ENCODE results near the gene GALNT10.

GALNT10 gene

DNA sequence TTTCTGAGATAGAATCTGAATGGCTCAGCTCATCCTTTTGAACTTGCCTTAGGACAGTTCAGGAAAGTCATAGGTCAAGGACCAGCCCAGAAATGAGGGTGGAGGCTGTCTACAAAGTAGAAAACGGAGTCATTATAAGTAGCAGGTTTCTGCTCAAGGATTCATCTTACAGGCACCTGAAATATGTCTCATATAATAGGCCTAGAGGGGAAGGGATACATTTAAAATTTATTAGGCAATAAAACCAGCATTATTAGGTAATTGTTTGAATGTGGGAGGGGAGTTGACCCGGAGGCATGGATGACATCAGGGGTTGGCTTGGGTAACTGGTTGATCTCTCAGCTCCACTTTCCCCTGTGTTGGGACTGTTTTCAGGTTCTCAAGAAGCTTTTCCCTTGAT lies 11.9 kb upstream of the GALNT10 start:
- no peak for DNase-seq (ENCODE audit: low read depth, low spot score)

DNA sequence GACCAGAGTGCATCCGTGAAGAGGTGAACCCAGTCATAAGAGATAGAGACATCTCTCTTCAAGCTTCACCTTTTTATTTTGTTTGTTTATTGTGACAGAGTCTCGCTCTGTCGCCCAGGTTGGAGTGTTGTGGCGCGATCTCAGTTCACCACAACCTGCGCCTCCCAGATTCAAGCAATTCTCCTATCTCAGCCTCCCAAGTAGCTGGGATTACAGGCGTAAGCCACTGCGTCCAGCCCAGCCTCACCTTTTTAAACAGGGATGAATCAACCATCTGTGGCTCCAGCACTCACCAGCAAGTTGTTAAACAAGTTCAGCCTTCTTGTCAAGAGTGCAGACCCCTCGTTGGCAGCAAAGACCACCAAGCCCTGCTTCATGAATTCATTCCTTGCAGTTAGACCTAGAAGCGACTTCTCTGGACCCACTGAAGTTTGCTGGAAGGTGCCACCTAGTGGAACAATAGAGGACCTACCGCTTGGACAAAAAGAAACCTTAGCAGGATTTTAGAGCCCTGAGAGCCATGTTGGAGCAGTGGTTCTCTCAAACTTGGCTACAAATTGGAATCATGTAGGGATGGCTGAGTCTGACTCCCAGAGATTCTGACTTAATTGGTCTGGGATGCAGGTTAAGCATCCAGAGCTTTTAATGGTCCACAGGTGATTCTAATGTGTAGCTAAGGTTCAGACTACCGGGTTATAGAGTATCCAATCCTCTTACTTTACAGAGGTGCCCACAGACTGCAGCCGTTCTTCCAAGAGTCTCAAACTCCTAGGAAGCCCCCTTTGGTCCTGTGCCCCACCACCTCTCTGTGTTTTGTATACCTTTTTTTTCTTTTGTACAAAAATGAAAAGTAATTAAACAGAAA lies 10.5 kb upstream of the GALNT10 start:
- no peak for DNase-seq (ENCODE audit: low read depth, low spot score)

GRCh38 chr5:154181161-154181560 lies 9.4 kb upstream of the GALNT10 start:
- DNase-seq (ENCODE audit: low read depth, low spot score) = no peak

DNA sequence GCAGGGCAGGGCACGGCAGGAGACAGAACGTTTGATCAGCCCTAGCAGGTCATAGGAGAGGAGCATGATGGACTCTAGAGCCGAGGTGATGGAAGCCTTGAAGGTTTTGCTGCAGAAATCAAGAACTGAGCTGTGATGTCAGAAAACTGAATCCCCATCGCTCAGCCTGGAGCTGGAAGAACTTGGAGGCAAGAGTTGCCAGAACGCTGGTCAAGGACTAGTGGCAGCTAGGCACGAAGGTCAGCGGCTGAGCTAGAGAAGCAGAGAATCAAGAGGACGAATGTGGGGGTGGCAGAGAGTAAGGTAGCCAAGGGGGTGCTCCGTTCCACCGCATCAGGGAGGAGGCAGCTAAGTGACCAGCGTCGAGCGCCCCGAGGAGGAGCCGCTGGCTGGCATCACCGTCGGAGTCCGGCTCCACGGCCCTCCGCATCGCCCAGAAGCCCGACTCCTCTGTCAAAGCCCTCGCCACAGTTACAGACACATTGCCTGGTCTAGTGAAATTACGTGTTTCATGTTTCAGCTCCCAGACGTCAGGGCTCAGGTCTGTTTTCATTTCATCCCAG lies 1.2 kb upstream of the GALNT10 start:
- DNase-seq (ENCODE audit: low read depth, low spot score) = no peak

GRCh38 chr5:154189819-154190594 lies 526 bp upstream of the GALNT10 start:
- DNase-seq (ENCODE audit: low read depth, low spot score) = no peak

DNA sequence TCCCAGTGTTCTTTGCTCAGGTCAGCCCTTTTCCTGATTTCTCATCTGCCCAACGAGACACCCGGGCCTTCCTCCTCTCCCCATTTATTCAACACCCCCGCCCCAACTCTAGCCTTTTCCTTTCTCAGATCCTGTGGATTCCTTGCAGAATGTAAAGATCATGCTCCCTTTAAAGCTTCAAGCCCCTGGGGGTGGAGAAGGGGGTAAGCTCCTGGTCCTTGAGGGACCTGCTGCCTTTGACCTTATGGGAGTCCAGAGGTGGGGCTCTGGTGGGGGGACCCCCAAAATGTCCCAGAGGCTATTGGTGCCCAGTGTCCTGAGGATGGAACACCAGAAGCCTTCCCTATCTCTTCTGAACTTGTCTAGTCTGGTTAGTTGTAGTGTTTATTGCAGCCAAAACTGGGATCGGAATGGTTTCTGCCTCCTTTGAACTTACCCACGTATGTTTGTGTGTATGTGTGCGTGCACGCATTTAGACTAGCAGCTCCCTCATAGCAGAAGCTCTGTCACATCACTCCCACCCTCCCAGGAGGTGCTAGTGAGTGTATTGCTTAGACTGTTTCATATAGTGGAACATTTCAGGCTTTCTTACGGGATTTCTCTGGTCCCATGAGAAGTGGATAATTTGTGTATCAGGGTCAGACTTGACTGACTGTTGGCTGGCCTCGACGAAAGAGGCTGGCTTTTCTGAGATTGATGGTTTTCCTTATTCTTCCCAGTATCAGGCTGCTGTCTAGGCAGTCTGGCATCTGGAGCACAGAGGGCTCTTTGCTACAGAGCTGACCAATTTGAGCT lies 1.1 kb downstream of the GALNT10 start:
- no peak for DNase-seq (ENCODE audit: low read depth, low spot score)

GRCh38 chr5:154193283-154193682 lies 2.8 kb downstream of the GALNT10 start:
- DNase-seq (ENCODE audit: low read depth, low spot score) = no peak

- no peak for DNase-seq (ENCODE audit: low read depth, low spot score)
These were observed 3.2 kb downstream of the GALNT10 start for GRCh38 chr5:154193701-154194121.

DNA sequence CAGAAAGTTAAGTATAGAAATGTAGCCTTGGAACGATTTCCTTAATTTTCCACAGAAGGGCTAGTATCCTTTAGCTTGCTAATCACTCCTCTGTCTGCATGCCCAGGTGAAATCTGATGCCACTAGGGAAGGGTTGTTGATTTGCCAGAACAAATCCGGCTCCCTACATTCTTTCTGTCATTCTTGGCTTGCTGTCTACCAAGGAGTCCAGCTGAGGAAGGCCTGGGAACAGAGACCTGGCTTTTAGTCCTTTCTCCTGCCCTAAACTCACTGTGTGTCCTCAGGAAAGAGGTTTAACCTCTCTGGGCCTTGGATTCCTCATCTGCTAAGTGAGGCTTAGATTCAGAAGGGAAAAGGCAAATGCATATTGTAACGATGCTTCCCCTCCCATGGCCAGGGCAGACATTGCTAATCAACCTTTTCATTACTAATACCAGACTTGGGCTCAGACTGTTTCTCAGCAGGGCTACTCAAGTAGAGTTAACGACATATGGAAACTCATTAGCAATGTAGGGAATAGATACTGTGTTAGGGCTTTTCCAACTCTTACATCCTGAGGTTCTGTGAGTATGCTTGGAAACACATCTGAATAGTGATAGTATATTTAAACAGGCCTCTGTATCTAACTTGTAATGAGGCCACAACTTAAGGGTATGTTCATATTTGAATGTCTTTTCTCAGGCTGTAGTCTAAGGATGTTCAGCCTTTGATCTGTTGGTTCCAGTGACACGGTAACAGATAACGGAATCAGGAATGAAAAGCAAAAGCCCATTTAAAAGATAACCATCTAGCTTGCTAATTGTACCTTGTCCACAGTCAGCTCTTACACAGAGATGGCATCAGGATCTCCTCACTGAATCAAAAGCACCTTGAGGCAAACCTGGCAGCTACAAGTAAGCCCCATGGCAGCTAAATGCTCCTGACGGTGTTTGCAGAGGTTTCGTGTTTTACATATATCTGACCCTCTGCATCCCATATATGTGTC lies 4.1 kb downstream of the GALNT10 start:
- DNase-seq (ENCODE audit: low read depth, low spot score) = no peak

GRCh38 chr5:154196281-154196680 lies 5.7 kb downstream of the GALNT10 start:
- DNase-seq (ENCODE audit: low read depth, low spot score) = no peak

GRCh38 chr5:154196955-154197652 lies 6.6 kb downstream of the GALNT10 start:
- no peak for DNase-seq (ENCODE audit: low read depth, low spot score)

GRCh38 chr5:154197801-154198491 lies 7.4 kb downstream of the GALNT10 start:
- DNase-seq (ENCODE audit: low read depth, low spot score) = no peak

GRCh38 chr5:154198611-154199230 lies 8.2 kb downstream of the GALNT10 start:
- no peak for DNase-seq (ENCODE audit: low read depth, low spot score)

GRCh38 chr5:154199263-154199662 lies 8.7 kb downstream of the GALNT10 start:
- no peak for DNase-seq (ENCODE audit: low read depth, low spot score)

DNA sequence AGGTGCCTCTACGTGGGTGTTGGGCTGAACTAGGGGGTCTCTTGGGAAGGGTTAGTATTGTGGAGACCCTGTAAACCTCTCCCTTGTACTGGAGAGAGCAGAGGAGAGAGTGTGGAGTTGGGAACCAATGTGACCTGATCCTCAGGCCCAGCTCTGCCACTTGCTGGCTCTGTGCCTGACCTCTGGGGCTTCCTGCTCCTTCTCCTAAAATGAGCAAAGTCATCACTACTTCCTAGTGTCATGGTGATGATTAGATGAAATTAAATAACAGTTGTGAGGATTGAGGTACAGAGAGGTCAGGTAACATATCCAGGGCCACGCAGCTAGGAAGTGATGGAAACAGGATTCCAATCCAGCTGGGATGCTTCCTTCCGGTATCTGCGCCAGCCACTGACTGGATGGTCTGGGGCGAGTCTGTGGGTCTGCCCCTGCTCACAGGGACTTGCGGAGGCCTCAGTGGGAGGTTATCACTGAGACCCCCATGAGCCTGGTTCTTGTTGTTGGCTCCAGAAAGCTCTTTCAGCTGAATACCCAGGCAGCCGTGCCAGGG lies 9.2 kb downstream of the GALNT10 start:
- DNase-seq (ENCODE audit: low read depth, low spot score) = no peak

DNA sequence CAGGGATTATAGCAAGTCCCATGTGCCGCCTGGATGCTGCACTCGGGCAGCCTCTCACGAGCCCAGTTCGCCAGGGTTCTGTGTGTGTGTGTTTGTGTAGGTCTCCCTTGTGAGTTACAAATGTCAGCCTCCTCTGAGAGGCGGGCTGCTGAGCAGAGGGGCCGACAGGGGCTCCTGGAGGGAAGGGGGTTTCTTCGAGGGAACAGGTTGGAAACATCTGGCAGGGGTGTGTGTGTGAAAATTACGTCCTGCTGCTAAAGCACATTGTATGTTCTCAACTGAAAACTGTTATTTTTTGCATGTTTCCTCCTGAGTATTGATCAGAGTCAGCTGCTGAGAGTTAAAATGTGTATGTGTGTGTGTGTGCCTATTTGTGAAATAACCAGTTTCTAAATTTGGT lies 9.7 kb downstream of the GALNT10 start:
- DNase-seq (ENCODE audit: low read depth, low spot score) = no peak

- no peak for DNase-seq (ENCODE audit: low read depth, low spot score)
These were observed 10.7 kb downstream of the GALNT10 start for GRCh38 chr5:154201108-154201769.

All from brain pericyte (primary cell).